AG04450 (cell line): ENCODE measurements around the gene BABAM1. TPM values are rescaled to one million over a fixed set of nuclear protein-coding genes. Genes with fewer than 3 reads are reported as not detected.

Experiments
- CTCF ChIA-PET: fragments of 300-600, 350-600 bp; formaldehyde crosslinking; extraction: SDS; loops from one replicate; lab custom pipeline; 2022; ENCODE audit warnings: antibody characterized with exemption, inconsistent platforms; lab: Charles Lee
- POLR2A ChIA-PET: fragments of 350-600 bp; formaldehyde crosslinking; extraction: SDS; loops from one replicate; lab custom pipeline; 2021; ENCODE audit warnings: antibody characterized with exemption, inconsistent platforms; lab: Yijun Ruan, JAX
- DNase-seq: peaks from one replicate; pipeline ENCODE4 v3.0.0-alpha.2; 2011; ENCODE audit warnings: low read depth, low spot score
- H3K27ac ChIP-seq: one replicate; pipeline ENCODE4 v1.5.1; 2012; ENCODE audit warnings: low read depth, low read length, control low read depth
- H3K27me3 ChIP-seq: one replicate; pipeline ENCODE4 v1.6.0; 2012; ENCODE audit warnings: low read length; ENCODE audit not compliant: control insufficient read depth, insufficient read depth
- H3K4me3 ChIP-seq: 2 replicates; pipeline ENCODE4 v1.5.1; 2011; ENCODE audit warnings: mild to moderate bottlenecking, low read depth, low read length, control low read depth
- H3K9me3 ChIP-seq: 2 replicates; pipeline ENCODE4 v1.5.1; 2012; ENCODE audit warnings: low read length; ENCODE audit not compliant: control insufficient read depth, insufficient read depth
- CTCF ChIP-seq: IDR thresholded peaks from 2 replicates; pipeline ENCODE4 v1.5.1; 2011; ENCODE audit warnings: low read depth, low read length, control low read depth, inconsistent platforms
- polyA plus RNA-seq: library from polyadenylated mRNA; depleted of rRNA; stranded (reverse); fragments of >200 nt; gene quantifications from 2 replicates; pipeline ENCODE4 v1.2.3, GENCODE V29; 2011

Gene BABAM1
- polyA plus RNA-seq, 1 experiment = 98.6 TPM

- CTCF ChIA-PET = interaction anchor here (0.7 to 1.1 kb wide), 2 partner anchors 17 to 49 kb away, joined by 3 to 4 read pairs; partner anchors contain the start of gene MRPL34
- no peak for DNase-seq
- no peak overlapping the region for H3K4me3 ChIP-seq
- TF ChIP-seq CTCF = no peak
- no peaks in the 10 kb centered on the region for H3K27me3 ChIP-seq
- POLR2A ChIA-PET = interaction anchor here (0.7 to 1.8 kb wide), 2 partner anchors 13 to 1224 kb away, joined by 3 to 5 read pairs; partner anchors contain the start of gene DDA1
- no peak overlapping the region for H3K27ac ChIP-seq
- H3K9me3 ChIP-seq = no peaks in the 10 kb centered on the region; the same call in 1 of the 2 replicates
Observed at GRCh38 chr19:17321655-17322489, 54.6 kb downstream of the BABAM1 start.

- no peak overlapping the region for H3K4me3 ChIP-seq
- no peaks in the 10 kb centered on the region; the same call in 1 of the 2 replicates for H3K9me3 ChIP-seq
- ChIA-PET CTCF (interaction anchor here (1.1 kb wide), 1 partner anchor 18 kb away, joined by 3 read pairs; the partner anchor contains the start of gene MRPL34), POLR2A (no interaction called here)
- H3K27me3 ChIP-seq = no peaks in the 10 kb centered on the region
- TF ChIP-seq CTCF = no peak
- no peak for DNase-seq
- H3K27ac ChIP-seq = no peak overlapping the region
Observed at GRCh38 chr19:17322854-17323253, 55.6 kb downstream of the BABAM1 start.

GRCh38 chr19:17323300-17323963 is 56.2 kb downstream of the BABAM1 start:
- TF ChIP-seq CTCF = no peak
- Histone ChIP-seq H3K27me3 (no peaks in the 10 kb centered on the region), H3K4me3 (no peak overlapping the region), H3K27ac (no peak overlapping the region), H3K9me3 (no peaks in the 10 kb centered on the region; the same call in 1 of the 2 replicates)
- ChIA-PET POLR2A (interaction anchor here (0.7 to 1.4 kb wide), 2 partner anchors 14 to 52 kb away, joined by 3 to 5 read pairs; partner anchors contain the start of gene DDA1), CTCF (interaction anchor here (1.1 kb wide), 1 partner anchor 18 kb away, joined by 3 read pairs; the partner anchor contains the start of gene MRPL34)
- DNase-seq = no peak

- no peak for DNase-seq
- Histone ChIP-seq H3K9me3 (no peaks in the 10 kb centered on the region; the same call in 1 of the 2 replicates), H3K27ac (no peak overlapping the region), H3K27me3 (no peaks in the 10 kb centered on the region), H3K4me3 (no peak overlapping the region)
- TF ChIP-seq CTCF = no peak
- ChIA-PET CTCF (no interaction called here), POLR2A (interaction anchor here (0.7 to 1.4 kb wide), 3 partner anchors 15 to 52 kb away, joined by 3 to 5 read pairs (median 3); partner anchors contain the start of gene DDA1)
Observed at GRCh38 chr19:17323964-17324332, 56.7 kb downstream of the BABAM1 start.
